ENCODE measurements around the gene RRM1. TPM values are rescaled to one million over a fixed set of nuclear protein-coding genes. Genes with fewer than 3 reads are reported as not detected.

The RRM1 gene
- total RNA-seq, 1 experiment from 2014 or later: 136 TPM

DNA sequence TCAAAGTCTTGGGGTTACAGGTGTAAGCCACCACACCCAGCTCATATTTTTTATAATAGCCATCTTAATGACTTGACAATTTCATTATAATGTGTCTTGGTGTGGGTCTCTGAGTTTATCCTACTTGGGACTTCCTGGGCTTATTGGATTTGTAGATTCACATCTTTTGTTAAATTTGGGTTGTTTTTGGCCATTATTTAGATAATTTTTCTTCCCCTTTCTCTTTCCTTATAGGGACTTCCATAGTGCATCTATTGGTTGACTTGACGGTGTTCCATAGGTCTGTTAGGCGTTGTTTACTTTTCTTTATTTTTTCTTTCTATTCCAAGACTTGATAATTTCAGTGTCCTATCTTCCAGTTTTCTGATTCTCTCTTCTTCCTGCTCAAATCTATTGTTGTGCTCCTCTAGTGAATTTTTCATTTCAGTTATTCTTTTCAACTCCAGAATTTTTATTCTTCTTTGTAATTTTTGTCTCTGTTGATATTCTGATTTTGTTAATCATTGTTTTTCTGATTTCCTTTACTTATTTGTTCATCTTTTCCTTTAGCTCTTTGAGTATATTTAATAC, 45.6 kb downstream of the RRM1 start:
- no peak overlapping the region for H3K4me3 ChIP-seq (ENCODE audit: low read depth, low read length)
- Mint-ChIP-seq H3K27ac (ENCODE audit: unreplicated experiment) (no peak overlapping the region), H3K27me3 (ENCODE audit: insufficient read depth, unreplicated experiment) (no peaks in the 10 kb centered on the region), H3K36me3 (ENCODE audit: insufficient read depth, unreplicated experiment) (peaks cover 57% of the 10 kb centered on the region), H3K9me3 (ENCODE audit: unreplicated experiment) (peaks cover 42% of the 10 kb centered on the region), H3K4me3 (ENCODE audit: unreplicated experiment) (no peak overlapping the region), H3K4me1 (ENCODE audit: low read depth, unreplicated experiment) (peaks cover 6% of the 10 kb centered on the region)
- H3K4me1 ChIP-seq: peaks cover 8% of the 10 kb centered on the region
- H3K36me3 ChIP-seq (ENCODE audit: control insufficient read depth, insufficient read depth, low read length): peaks cover 2% of the 10 kb centered on the region
- ChIA-PET POLR2A (no interaction called here), CTCF (no interaction called here)
- intact Hi-C loops (cut with micrococcal nuclease; ENCODE audit: unreplicated experiment): no loop called here
- DNase-seq: no peak
- TF ChIP-seq, protein P1, sequence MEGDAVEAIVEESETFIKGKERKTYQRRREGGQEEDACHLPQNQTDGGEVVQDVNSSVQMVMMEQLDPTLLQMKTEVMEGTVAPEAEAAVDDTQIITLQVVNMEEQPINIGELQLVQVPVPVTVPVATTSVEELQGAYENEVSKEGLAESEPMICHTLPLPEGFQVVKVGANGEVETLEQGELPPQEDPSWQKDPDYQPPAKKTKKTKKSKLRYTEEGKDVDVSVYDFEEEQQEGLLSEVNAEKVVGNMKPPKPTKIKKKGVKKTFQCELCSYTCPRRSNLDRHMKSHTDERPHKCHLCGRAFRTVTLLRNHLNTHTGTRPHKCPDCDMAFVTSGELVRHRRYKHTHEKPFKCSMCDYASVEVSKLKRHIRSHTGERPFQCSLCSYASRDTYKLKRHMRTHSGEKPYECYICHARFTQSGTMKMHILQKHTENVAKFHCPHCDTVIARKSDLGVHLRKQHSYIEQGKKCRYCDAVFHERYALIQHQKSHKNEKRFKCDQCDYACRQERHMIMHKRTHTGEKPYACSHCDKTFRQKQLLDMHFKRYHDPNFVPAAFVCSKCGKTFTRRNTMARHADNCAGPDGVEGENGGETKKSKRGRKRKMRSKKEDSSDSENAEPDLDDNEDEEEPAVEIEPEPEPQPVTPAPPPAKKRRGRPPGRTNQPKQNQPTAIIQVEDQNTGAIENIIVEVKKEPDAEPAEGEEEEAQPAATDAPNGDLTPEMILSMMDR (IDR thresholded peaks at IDR 0.05; ENCODE audit: insufficient read depth in 1 of 2, low read depth in 1 of 2, low read length in 1 of 2, severe bottlenecking in 1 of 2, unreplicated experiment in 1 of 2): no peak
- no TSS peak for BruUV-seq (replicated peaks)
- H3K9me3 ChIP-seq: no peaks in the 10 kb centered on the region; the same call in 1 of the 2 replicates
- H3K27me3 ChIP-seq (replicated peaks; ENCODE audit: control insufficient read depth, insufficient read depth, low read length): no peaks in the 10 kb centered on the region

DNA sequence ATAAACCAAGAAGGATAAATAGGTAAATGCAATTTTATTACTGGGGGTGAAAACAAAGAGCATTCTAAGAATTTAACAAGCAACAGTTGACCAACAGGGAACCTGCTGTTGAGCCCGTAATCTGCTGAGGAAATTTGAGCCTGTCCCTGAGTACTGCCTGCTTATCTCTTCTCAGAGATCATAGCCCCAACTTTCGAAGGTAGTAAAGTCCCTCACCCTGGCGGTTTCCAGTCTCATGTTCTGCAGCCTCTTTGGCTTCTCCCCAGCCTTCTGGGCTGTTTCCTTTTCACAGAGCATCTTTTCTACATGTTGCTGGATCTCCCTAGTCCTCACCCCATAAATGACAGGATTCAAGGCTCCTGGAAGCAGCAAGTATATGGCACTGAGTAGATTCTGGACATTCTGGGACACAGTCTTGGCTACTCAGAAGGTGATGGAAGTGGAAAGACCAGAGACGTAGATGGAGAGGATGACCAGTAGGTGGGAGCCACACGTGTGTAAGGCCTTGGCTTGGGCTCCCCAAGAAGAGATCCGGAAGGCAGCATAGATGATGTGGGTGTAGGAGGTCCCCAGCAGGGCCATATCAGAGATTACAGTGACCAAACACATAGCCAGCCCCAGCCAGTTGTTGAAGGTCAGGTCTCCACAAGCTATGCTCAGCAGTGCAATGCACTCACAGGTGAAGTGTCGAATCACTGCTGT, 51.6 kb downstream of the RRM1 start:
- no peaks in the 10 kb centered on the region for H3K36me3 ChIP-seq (ENCODE audit: control insufficient read depth, insufficient read depth, low read length)
- no peaks in the 10 kb centered on the region for H3K4me1 Mint-ChIP-seq (ENCODE audit: low read depth, unreplicated experiment)
- peaks cover 6% of the 10 kb centered on the region for H3K36me3 Mint-ChIP-seq (ENCODE audit: insufficient read depth, unreplicated experiment)
- POLR2A ChIA-PET: no interaction called here
- no peaks in the 10 kb centered on the region for H3K9me3 ChIP-seq
- TF ChIP-seq, protein P1 (IDR thresholded peaks at IDR 0.05; ENCODE audit: insufficient read depth in 1 of 2, low read depth in 1 of 2, low read length in 1 of 2, severe bottlenecking in 1 of 2, unreplicated experiment in 1 of 2): no peak
- peaks cover 3% of the 10 kb centered on the region for H3K27me3 Mint-ChIP-seq (ENCODE audit: insufficient read depth, unreplicated experiment)
- no peak for DNase-seq
- CTCF ChIA-PET: no interaction called here
- H3K4me3 Mint-ChIP-seq (ENCODE audit: unreplicated experiment): no peak overlapping the region
- no peaks in the 10 kb centered on the region for H3K27me3 ChIP-seq (replicated peaks; ENCODE audit: control insufficient read depth, insufficient read depth, low read length)
- no peaks in the 10 kb centered on the region for H3K9me3 Mint-ChIP-seq (ENCODE audit: unreplicated experiment)
- H3K4me3 ChIP-seq (ENCODE audit: low read depth, low read length): no peak overlapping the region
- no peak overlapping the region for H3K27ac Mint-ChIP-seq (ENCODE audit: unreplicated experiment)
- intact Hi-C loops (cut with micrococcal nuclease; ENCODE audit: unreplicated experiment): no loop called here
- no peaks in the 10 kb centered on the region for H3K4me1 ChIP-seq
- BruUV-seq (replicated peaks): no TSS peak

DNA sequence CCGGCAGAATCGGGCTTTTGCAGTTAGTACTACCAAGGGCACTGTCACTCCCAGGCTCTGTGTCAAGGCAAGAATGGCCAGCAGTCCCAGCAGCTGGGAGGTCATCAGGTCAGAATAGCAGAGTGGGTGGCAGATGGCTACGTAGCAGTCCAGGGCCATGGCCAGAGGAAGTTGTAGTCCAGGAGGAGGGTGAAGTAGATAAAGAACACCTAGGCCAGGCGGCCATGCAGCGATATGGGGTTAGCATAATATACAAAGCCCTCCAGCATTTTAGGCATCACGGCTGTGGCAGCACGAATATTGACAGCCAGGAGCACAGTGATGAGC, 52.1 kb downstream of the RRM1 start:
- Mint-ChIP-seq H3K9me3 (ENCODE audit: unreplicated experiment) (no peaks in the 10 kb centered on the region), H3K27me3 (ENCODE audit: insufficient read depth, unreplicated experiment) (peaks cover 3% of the 10 kb centered on the region), H3K36me3 (ENCODE audit: insufficient read depth, unreplicated experiment) (peaks cover under 1% of the 10 kb centered on the region), H3K4me1 (ENCODE audit: low read depth, unreplicated experiment) (no peaks in the 10 kb centered on the region), H3K27ac (ENCODE audit: unreplicated experiment) (no peak overlapping the region), H3K4me3 (ENCODE audit: unreplicated experiment) (no peak overlapping the region)
- no peaks in the 10 kb centered on the region for H3K9me3 ChIP-seq
- no peak overlapping the region for H3K4me3 ChIP-seq (ENCODE audit: low read depth, low read length)
- no peak for DNase-seq
- ChIA-PET POLR2A (no interaction called here), CTCF (no interaction called here)
- TF ChIP-seq, protein P1 (IDR thresholded peaks at IDR 0.05; ENCODE audit: insufficient read depth in 1 of 2, low read depth in 1 of 2, low read length in 1 of 2, severe bottlenecking in 1 of 2, unreplicated experiment in 1 of 2): no peak
- no TSS peak for BruUV-seq (replicated peaks)
- no peaks in the 10 kb centered on the region for H3K27me3 ChIP-seq (replicated peaks; ENCODE audit: control insufficient read depth, insufficient read depth, low read length)
- intact Hi-C loops (cut with micrococcal nuclease; ENCODE audit: unreplicated experiment): no loop called here
- H3K36me3 ChIP-seq (ENCODE audit: control insufficient read depth, insufficient read depth, low read length): no peaks in the 10 kb centered on the region
- no peaks in the 10 kb centered on the region for H3K4me1 ChIP-seq
